Keratinocyte (primary cell): ENCODE results near the gene PISD.

Experiments
- CTCF ChIP-seq, 3 experiments: IDR thresholded peaks in 1 of 3; conservative IDR thresholded peaks in 1 of 3; optimal IDR thresholded peaks in 1 of 3; 2 replicates in 2 of 3; 3 replicates in 1 of 3; pipeline versions ENCODE3 to v1.5.1; 2011; ENCODE audit warnings: low read length in 3 of 3, mild to moderate bottlenecking in 3 of 3, moderate library complexity in 2 of 3, control low read depth in 1 of 3, inconsistent platforms in 1 of 3; ENCODE audit not compliant: insufficient read depth in 2 of 3; ENCODE audit errors: extremely low read depth in 1 of 3
- EZH2 ChIP-seq: IDR thresholded peaks from one replicate; pipeline ENCODE4 v1.6.1; 2012; ENCODE audit warnings: inconsistent platforms, mild to moderate bottlenecking, low read length, moderate library complexity

GRCh38 chr22:31627223-31627731 lies 34.7 kb downstream of the PISD start:
- TF ChIP-seq CTCF (optimal IDR thresholded peaks at IDR 0.05 in 1 of 3, IDR thresholded peaks at IDR 0.05 in 1 of 3, conservative IDR thresholded peaks at IDR 0.05 in 1 of 3; ENCODE audit: extremely low read depth in 1 of 3, insufficient read depth in 2 of 3, low read length in 3 of 3): no peak
- TF ChIP-seq EZH2: no peak
